GM20431 (cell line): ENCODE measurements around the gene KRT6B.
"Not testable (repeated sequence)": the region's sequence is repeated elsewhere in the genome, so short reads cannot be mapped to it uniquely, and the experiment has no call there.

Experiments
- in situ Hi-C: fragments of 300-500 bp; cut with MseI, MboI; formaldehyde crosslinking; loops from one replicate; pipeline ENCODE4 v1.15.0; 2020; ENCODE audit warnings: low sequenced_read_pairs; ENCODE audit not compliant: unreplicated experiment

The KRT6B gene

GRCh38 chr12:52474212-52474611, 22.3 kb upstream of the KRT6B start:
- in situ Hi-C loops = no loop called here

DNA sequence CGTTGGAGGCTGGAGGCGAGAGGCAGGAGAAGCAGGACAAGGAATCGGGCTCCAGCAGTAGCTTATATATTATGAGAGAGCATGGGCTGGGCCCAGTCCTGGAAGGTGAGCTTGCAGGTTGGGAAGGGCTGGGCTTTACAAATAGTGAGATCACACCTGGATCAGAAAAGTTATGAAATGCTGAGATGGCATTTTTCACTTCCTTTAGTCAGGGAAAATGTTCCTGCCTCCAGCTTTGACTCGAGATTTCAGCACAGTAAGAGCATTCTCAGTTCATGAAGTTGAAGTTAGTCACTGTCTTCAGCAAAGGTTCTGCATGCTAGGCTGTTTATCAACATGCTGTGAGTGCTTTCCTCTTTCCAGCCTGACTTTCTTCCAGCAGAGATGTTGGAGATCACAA, 21.8 kb upstream of the KRT6B start, which contains the start of gene KRT6C:
Gene KRT6C (minus strand): TSS at position 38 of the 400 bp plus-strand sequence. CDS start 68 bp downstream, outside the sequence.
- in situ Hi-C loops = no loop called here

GRCh38 chr12:52469853-52470252, 17.9 kb upstream of the KRT6B start:
- in situ Hi-C loops = no loop called here

GRCh38 chr12:52464897-52465296, 13.0 kb upstream of the KRT6B start:
- in situ Hi-C loops = no loop called here

- in situ Hi-C loops = no loop called here
Measured at GRCh38 chr12:52461693-52462092, 9.7 kb upstream of the KRT6B start.

DNA sequence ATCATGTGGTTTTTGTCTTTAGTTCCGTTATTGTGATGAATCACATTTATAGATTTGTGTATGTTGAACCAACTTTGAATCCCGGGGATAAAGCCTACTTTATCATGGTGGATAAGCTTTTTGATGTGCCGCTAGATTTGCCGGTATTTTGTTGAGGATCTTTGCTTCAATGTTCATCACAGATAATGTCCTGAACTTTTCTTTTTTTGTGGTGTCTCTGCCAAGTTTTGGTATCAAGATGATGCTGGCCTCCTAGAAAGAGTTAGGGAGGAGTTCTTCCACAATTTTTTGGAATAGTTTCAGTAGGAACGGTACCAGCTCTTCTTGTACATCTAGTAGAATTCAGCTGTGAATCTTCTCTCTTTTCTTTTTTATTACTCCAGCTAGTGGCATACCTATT, 6.9 kb upstream of the KRT6B start:
- in situ Hi-C loops = no loop called here

- in situ Hi-C loops = no loop called here
Measured at GRCh38 chr12:52455821-52456220, 3.9 kb upstream of the KRT6B start.

DNA sequence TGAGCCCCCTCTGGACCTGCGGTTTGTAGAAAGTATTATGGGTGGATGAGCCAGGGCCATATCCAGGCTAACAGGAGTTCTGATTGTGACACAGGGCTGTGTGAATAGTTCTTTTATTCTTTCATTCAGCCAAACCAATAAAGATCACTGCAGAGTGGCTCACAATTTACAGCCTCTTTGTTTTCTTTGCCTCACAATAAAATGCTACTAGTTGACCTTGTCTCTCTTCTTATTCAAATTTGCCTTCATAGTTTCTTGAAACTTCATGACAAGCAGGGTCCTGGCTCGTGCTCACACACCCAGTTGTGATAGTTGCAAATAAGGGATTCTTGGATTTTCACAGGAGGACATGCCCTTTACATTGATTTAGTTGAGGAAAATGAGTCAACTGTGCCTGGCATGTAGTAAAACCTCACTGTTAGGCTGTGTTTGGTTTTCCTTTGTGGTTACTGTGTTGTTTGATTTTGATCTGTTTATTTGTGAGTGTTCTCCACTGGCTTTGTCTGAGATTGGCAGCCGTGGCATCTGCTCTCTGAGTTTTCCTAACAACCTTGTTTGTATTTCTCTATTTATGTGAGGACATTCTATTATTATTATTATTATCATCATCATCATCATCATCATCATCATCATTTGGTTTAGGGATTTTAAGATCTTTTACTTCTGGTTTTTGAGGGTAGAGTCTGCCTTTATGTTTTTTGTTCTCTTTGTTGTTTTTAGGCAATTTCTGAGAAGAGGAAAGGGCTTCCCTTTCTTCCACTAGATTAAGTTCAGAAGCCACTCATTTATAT, 2.7 kb upstream of the KRT6B start:
- in situ Hi-C loops = no loop called here

DNA sequence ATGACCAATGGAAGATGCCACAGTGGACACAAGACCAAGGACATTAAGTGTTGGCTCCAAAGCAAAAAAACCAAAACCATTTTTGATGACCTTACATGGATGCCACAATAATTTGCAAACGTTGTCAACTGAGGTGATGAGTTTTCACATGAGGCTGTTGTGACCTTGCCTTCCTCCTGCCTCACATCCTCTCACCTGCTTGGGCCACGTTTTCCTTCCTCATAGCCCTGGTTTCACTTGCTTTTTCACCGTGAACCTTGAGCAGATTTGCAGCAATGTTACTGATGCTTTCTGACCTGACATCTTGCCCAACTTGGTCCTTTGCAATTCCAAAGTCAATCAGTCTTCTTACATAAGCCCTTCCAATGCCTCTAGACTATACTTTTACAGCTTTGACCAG, 3.7 kb downstream of the KRT6B start:
- in situ Hi-C loops = no loop called here

- in situ Hi-C loops = not testable (repeated sequence)
Measured at GRCh38 chr12:52447196-52447595, 4.8 kb downstream of the KRT6B start.

GRCh38 chr12:52446367-52447045, 5.4 kb downstream of the KRT6B start:
- in situ Hi-C loops = no loop called here

DNA sequence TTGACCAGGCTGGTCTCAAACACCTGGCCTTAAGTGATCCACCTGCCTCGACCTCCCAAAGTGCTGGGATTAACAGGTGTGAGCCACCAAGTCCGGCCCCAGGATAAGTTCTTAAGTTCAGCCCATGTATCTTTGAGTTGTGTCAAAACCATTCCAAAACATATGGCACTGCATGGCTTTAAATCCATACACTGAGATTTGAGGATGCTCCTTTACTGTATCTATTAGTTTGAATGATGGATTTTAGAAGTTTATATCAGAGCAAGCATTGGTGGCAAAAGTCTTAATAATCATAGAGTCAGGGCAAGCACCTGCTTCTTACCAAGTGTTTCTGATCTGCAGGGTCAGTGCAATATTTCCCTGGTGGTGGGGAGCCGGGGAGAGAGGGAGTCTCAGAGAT, 6.1 kb downstream of the KRT6B start:
- in situ Hi-C loops = no loop called here

GRCh38 chr12:52444647-52445595, 7.0 kb downstream of the KRT6B start:
- in situ Hi-C loops = no loop called here

DNA sequence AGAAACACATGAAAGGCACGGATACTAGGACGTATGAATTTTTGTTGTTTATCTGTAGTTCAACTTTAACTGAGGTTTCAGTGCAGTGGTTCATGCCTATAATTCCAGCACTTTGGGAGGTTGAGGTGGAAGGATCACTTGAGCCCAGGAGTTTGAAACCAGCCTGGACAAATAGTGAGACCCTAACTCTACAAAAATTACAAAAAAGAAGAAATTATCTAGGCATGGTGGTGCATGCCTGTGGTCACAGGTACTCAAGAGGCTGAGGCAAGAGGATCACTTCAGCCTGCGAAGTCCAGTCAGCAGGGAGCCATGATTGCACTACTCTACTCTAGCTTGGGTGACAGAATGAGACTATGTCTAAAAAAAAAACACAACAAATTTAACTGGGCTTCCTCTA, 8.0 kb downstream of the KRT6B start:
- in situ Hi-C loops = no loop called here

- in situ Hi-C loops = no loop called here
Measured at GRCh38 chr12:52442600-52443061, 9.3 kb downstream of the KRT6B start.

DNA sequence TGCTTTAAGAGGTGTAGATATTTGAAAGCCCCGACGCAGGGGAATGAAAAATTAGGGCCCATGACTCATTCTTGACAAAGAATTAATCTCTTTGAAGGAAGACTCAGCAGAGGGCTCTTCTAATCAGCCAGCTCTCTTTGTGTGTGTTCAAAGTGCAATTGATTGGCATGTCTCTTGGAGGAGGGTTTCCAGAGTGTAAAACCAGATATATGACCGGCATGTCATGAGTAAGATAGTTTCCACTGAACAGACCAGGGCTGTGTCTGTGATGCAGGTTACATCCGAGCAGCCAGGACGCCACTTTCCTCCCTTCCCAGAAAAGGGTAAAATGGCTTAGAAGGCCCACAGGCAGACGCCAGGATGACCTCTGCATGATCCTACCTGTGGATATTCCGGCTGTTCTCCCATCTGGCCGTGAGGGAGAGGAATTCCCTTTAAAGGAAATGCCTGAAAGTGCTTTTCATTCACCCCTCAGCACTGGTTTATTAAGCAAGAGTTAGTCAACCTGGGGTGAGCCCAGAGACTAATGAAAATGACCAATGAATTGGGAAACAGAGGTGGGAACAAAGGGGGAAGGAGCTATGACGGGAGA, 10.5 kb downstream of the KRT6B start:
- in situ Hi-C loops = no loop called here

- in situ Hi-C loops = no loop called here
Measured at GRCh38 chr12:52440821-52441319, 11.1 kb downstream of the KRT6B start.

- in situ Hi-C loops = no loop called here
Measured at GRCh38 chr12:52439845-52440244, 12.1 kb downstream of the KRT6B start.

- in situ Hi-C loops = no loop called here
Measured at GRCh38 chr12:52439420-52439819, 12.5 kb downstream of the KRT6B start.
